Measurements from ENCODE around the gene CIAO2B. TPM values are rescaled to one million over a fixed set of nuclear protein-coding genes. Genes with fewer than 3 reads are reported as not detected.

CIAO2B gene
- total RNA-seq, 1 experiment from 2014 or later = 83.0 TPM

- Histone ChIP-seq H2AFZ (ENCODE audit: low read length) (no peak overlapping the region), H4K5ac (ENCODE audit: insufficient read length, low read depth, low read length) (no peak overlapping the region), H3K27me3 (ENCODE audit: insufficient read depth, low read length) (no peaks in the 10 kb centered on the region), H2AK5ac (ENCODE audit: insufficient read length, low read length) (no peak overlapping the region), H3K14ac (ENCODE audit: insufficient read depth, low read length) (no peak overlapping the region), H4K20me1 (ENCODE audit: control insufficient read depth, insufficient read depth, insufficient read length) (no peaks in the 10 kb centered on the region), H4K91ac (ENCODE audit: insufficient read length, low read depth, low read length) (no peak overlapping the region), H3K4me2 (ENCODE audit: insufficient read depth, insufficient read length, low read length) (no peak overlapping the region), H3K79me1 (ENCODE audit: insufficient read depth, low read depth, low read length, poor library complexity, severe bottlenecking) (no peaks in the 10 kb centered on the region), H3K4me1 (ENCODE audit: insufficient read depth, low read length) (no peaks in the 10 kb centered on the region), H3K56ac (ENCODE audit: insufficient read length, low read depth, low read length) (no peak overlapping the region), H3K23me2 (ENCODE audit: insufficient read length, low read depth, low read length, poor library complexity, severe bottlenecking) (peaks cover 16% of the 10 kb centered on the region), H2BK15ac (ENCODE audit: low read depth, low read length) (no peak overlapping the region), H3K4ac (ENCODE audit: low read depth, low read length) (no peak overlapping the region), H3K9me3 (ENCODE audit: control insufficient read depth, low read depth, low read length) (no peaks in the 10 kb centered on the region), H2BK12ac (ENCODE audit: insufficient read length, low read depth, low read length) (no peak overlapping the region), H2BK120ac (ENCODE audit: low read depth, low read length, poor library complexity, severe bottlenecking) (no peak overlapping the region), H3K9ac (ENCODE audit: extremely low read depth, insufficient read length, low read length) (no peak overlapping the region), H3K18ac (ENCODE audit: insufficient read length, low read depth, low read length) (no peak overlapping the region), H2BK20ac (ENCODE audit: low read depth, low read length, poor library complexity, severe bottlenecking) (no peak overlapping the region), H2BK5ac (ENCODE audit: insufficient read length, low read length) (no peak overlapping the region), H3T11ph (ENCODE audit: low read length) (no peak overlapping the region), H3K27ac (ENCODE audit: insufficient read length, low read depth, low read length) (no peak overlapping the region), H3K79me2 (ENCODE audit: insufficient read depth, low read length) (no peaks in the 10 kb centered on the region), H4K8ac (replicated peaks; ENCODE audit: insufficient read length, low read depth, low read length) (no peak overlapping the region), H3K23ac (ENCODE audit: insufficient read length, low read depth, low read length) (no peak overlapping the region)
- Mint-ChIP-seq H3K36me3 (ENCODE audit: insufficient read depth in 1 of 3, low read depth in 3 of 3) (peaks cover 9 to 36% (median 18%) of the 10 kb centered on the region in 3 experiments), H3K4me3 (peak overlapping the region; percentile 32 to 58; a peak in 3 of 5 replicates), H3K4me1 (peaks cover 13 to 27% of the 10 kb centered on the region in 2 experiments), H3K27me3 (ENCODE audit: low read depth) (no peaks in the 10 kb centered on the region), H3K27ac (no peak overlapping the region), H3K9me3 (no peaks in the 10 kb centered on the region)
- DNase-seq = no peak
- no peak for TF ChIP-seq CTCF (conservative IDR thresholded peaks at IDR 0.05)
- WGBS (ENCODE audit: extremely low coverage, insufficient read length, low lambda C conversion rate) = no CpG with 5 or more reads among the region's 6 CpGs
These were observed 2.3 kb upstream of the CIAO2B start for GRCh38 chr16:66936462-66936861.
